ENCODE results near the gene SBF2.

GRCh38 chr11:9861860-9862725, 431.9 kb downstream of the SBF2 start:
- TF ChIP-seq CTCF (IDR thresholded peaks at IDR 0.05) (peak in 5 of 6 experiments; percentile 61 to 78 (median 70)), POLR2A (IDR thresholded peaks at IDR 0.05) (no peak)
